ENCODE data around the gene PRND.
"Not testable (repeated sequence)": the region's sequence is repeated elsewhere in the genome, so short reads cannot be mapped to it uniquely, and the experiment has no call there.

The PRND gene

GRCh38 chr20:4717816-4718570, 3.7 kb upstream of the PRND start:
- no peak for TF ChIP-seq CTCF (IDR thresholded peaks at IDR 0.05)
- Histone ChIP-seq H3K27ac (no peak overlapping the region), H3K4me3 (no peak overlapping the region)
- DNase-seq (ENCODE audit: low spot score): no peak

- H3K4me3 ChIP-seq: no peak overlapping the region
- DNase-seq (ENCODE audit: low spot score): no peak
- H3K27ac ChIP-seq: no peak overlapping the region
- TF ChIP-seq CTCF (IDR thresholded peaks at IDR 0.05): no peak
Observed at GRCh38 chr20:4719190-4719589, 2.5 kb upstream of the PRND start.

GRCh38 chr20:4720041-4720976, 1.4 kb upstream of the PRND start:
- Histone ChIP-seq H3K4me3 (peak overlapping the region; percentile 28), H3K27ac (peak overlapping the region; percentile 27 to 80)
- DNase-seq (ENCODE audit: low spot score): no peak
- peak; percentile 44 for TF ChIP-seq CTCF (IDR thresholded peaks at IDR 0.05)

- no peak overlapping the region for H3K4me3 ChIP-seq
- TF ChIP-seq CTCF (IDR thresholded peaks at IDR 0.05): no peak
- no peak for DNase-seq (ENCODE audit: low spot score)
- H3K27ac ChIP-seq: no peak overlapping the region
Observed at GRCh38 chr20:4720977-4721349, 746 bp upstream of the PRND start.

- no peak overlapping the region for H3K27ac ChIP-seq
- no peak overlapping the region for H3K4me3 ChIP-seq
- no peak for TF ChIP-seq CTCF (IDR thresholded peaks at IDR 0.05)
- DNase-seq (ENCODE audit: low spot score): no peak
Observed at GRCh38 chr20:4722571-4722970, 862 bp downstream of the PRND start.

GRCh38 chr20:4722993-4723392, 1.3 kb downstream of the PRND start:
- no peak for DNase-seq (ENCODE audit: low spot score)
- no peak overlapping the region for H3K4me3 ChIP-seq
- TF ChIP-seq CTCF (IDR thresholded peaks at IDR 0.05): no peak
- no peak overlapping the region for H3K27ac ChIP-seq

- not testable (repeated sequence) for H3K27ac ChIP-seq; H3K4me3 ChIP-seq; DNase-seq (ENCODE audit: low spot score)
Observed at GRCh38 chr20:4723553-4723952, 1.8 kb downstream of the PRND start.
